DND-41 (cell line): ENCODE data around the gene PRELID3B.

ENCODE experiments used
- ATAC-seq: fragments of 200-7000 bp; cut with Tn5 transposase; 3 replicates; pipeline ENCODE4 v1.9.1; 2021; ENCODE audit warnings: low read depth; ENCODE audit not compliant: insufficient read depth
- DNase-seq: peaks from one replicate; pipeline ENCODE4 v3.0.0-alpha.2; 2020
- H2AFZ ChIP-seq: 2 replicates; pipeline ENCODE4 v1.6.0; 2012; ENCODE audit warnings: low read depth, low read length
- H3K27ac ChIP-seq: 2 replicates; pipeline ENCODE4 v1.5.1; 2012; ENCODE audit warnings: low read length, inconsistent platforms
- H3K27me3 ChIP-seq: fragments of 200-600 bp; sonication (generic); 2 replicates; pipeline ENCODE4 v1.6.0; 2012; ENCODE audit warnings: low read length, mild to moderate bottlenecking, inconsistent platforms; ENCODE audit not compliant: insufficient read depth, poor library complexity
- H3K36me3 ChIP-seq: 2 replicates; pipeline ENCODE4 v1.5.1; 2012; ENCODE audit warnings: low read length, inconsistent platforms; ENCODE audit not compliant: insufficient read depth
- H3K4me1 ChIP-seq: 2 replicates; pipeline ENCODE4 v1.5.1; 2012; ENCODE audit warnings: mild to moderate bottlenecking, low read length; ENCODE audit not compliant: insufficient read depth
- H3K4me2 ChIP-seq: 2 replicates; pipeline ENCODE4 v1.6.0; 2012; ENCODE audit warnings: mild to moderate bottlenecking, moderate library complexity, low read length, inconsistent platforms; ENCODE audit not compliant: insufficient read depth
- H3K4me3 ChIP-seq, 2 experiments: fragments of 200-600 bp in 1 of 2; shearing (Covaris generic) in 1 of 2; 2 replicates each; pipeline ENCODE4 v1.5.1; 2012 to 2016; ENCODE audit warnings: inconsistent platforms in 2 of 2, low read length in 2 of 2, mild to moderate bottlenecking in 2 of 2, low read depth in 1 of 2, moderate library complexity in 1 of 2
- H3K79me2 ChIP-seq: 2 replicates; pipeline ENCODE4 v1.6.0; 2012; ENCODE audit warnings: low read length, inconsistent platforms; ENCODE audit not compliant: insufficient read depth
- H3K9ac ChIP-seq: 2 replicates; pipeline ENCODE4 v1.6.0; 2012; ENCODE audit warnings: low read depth, mild to moderate bottlenecking, inconsistent platforms, low read length, moderate library complexity
- H3K9me3 ChIP-seq: 2 replicates; pipeline ENCODE4 v1.5.1; 2012; ENCODE audit warnings: low read length, moderate library complexity, mild to moderate bottlenecking, inconsistent platforms; ENCODE audit not compliant: insufficient read depth, severe bottlenecking
- H4K20me1 ChIP-seq: 2 replicates; pipeline ENCODE4 v1.6.0; 2012; ENCODE audit warnings: low read length; ENCODE audit not compliant: insufficient read depth
- EZH2 ChIP-seq: IDR thresholded peaks from 3 replicates; pipeline ENCODE4 v1.6.1; 2012; ENCODE audit warnings: borderline replicate concordance, low read depth, mild to moderate bottlenecking, moderate library complexity, low read length, inconsistent platforms; ENCODE audit not compliant: severe bottlenecking
- TF ChIP-seq, protein P1 (sequence below): IDR thresholded peaks from 2 replicates; pipeline ENCODE4 v1.5.1; 2012; ENCODE audit warnings: borderline replicate concordance, low read length, moderate library complexity, mild to moderate bottlenecking; ENCODE audit not compliant: poor library complexity, severe bottlenecking; ENCODE audit errors: extremely low read depth

The PRELID3B gene

DNA sequence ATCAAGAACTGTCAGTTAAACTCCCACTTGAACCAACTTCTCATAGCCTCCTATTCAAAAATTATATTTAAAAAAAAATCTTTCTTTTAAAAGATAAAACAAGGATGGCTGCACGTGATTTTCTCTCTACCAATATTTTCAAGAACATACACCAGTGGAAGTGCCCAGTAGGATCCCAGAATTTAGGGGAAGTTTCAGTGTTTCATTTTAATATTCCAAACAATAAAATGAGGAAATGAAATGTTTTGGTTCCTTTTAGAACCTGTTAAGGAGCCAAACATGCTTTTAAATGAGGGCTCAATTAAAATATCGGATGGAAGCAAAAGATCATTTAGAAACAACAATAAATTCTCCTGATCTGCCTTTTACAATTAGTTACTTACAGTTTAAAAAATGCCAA is 26.4 kb upstream of the PRELID3B start:
- Histone ChIP-seq H3K36me3 (no peaks in the 10 kb centered on the region), H3K4me2 (no peak overlapping the region), H3K9me3 (no peaks in the 10 kb centered on the region), H3K4me3 (no peak overlapping the region), H2AFZ (no peak overlapping the region), H3K79me2 (no peaks in the 10 kb centered on the region), H3K27ac (no peak overlapping the region), H3K4me1 (no peaks in the 10 kb centered on the region), H4K20me1 (no peaks in the 10 kb centered on the region), H3K9ac (no peak overlapping the region), H3K27me3 (peaks cover 51% of the 10 kb centered on the region)
- no peak for ATAC-seq
- no peak for DNase-seq
- TF ChIP-seq, protein P1, sequence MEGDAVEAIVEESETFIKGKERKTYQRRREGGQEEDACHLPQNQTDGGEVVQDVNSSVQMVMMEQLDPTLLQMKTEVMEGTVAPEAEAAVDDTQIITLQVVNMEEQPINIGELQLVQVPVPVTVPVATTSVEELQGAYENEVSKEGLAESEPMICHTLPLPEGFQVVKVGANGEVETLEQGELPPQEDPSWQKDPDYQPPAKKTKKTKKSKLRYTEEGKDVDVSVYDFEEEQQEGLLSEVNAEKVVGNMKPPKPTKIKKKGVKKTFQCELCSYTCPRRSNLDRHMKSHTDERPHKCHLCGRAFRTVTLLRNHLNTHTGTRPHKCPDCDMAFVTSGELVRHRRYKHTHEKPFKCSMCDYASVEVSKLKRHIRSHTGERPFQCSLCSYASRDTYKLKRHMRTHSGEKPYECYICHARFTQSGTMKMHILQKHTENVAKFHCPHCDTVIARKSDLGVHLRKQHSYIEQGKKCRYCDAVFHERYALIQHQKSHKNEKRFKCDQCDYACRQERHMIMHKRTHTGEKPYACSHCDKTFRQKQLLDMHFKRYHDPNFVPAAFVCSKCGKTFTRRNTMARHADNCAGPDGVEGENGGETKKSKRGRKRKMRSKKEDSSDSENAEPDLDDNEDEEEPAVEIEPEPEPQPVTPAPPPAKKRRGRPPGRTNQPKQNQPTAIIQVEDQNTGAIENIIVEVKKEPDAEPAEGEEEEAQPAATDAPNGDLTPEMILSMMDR, result no peak
- no peak for TF ChIP-seq EZH2

DNA sequence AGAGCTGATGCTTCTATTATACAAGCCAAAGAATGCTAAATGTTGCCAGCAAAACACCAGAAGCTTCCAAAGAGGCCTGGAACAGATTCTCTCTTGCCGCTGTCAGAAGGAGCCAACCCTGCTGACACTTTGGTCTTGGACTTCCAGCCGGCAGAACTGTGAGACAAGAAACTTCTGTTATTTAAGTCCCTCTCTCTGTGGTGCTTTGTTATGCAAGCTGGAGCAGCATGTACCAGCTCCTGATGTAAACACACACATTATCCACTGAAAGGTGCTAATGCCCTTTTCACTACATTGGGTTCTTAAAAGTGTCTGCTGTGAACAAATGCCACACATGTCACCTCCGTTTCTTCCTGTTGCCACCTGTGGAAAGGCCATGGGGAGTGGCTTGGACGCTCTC is 25.9 kb upstream of the PRELID3B start:
- Histone ChIP-seq H3K4me2 (no peak overlapping the region), H3K9ac (no peak overlapping the region), H3K79me2 (no peaks in the 10 kb centered on the region), H3K27ac (no peak overlapping the region), H3K36me3 (no peaks in the 10 kb centered on the region), H3K9me3 (no peaks in the 10 kb centered on the region), H3K27me3 (peaks cover 53% of the 10 kb centered on the region), H4K20me1 (no peaks in the 10 kb centered on the region), H3K4me3 (no peak overlapping the region), H2AFZ (no peak overlapping the region), H3K4me1 (no peaks in the 10 kb centered on the region)
- TF ChIP-seq EZH2, result no peak
- TF ChIP-seq, protein P1, result no peak
- no peak for ATAC-seq
- DNase-seq, result no peak

DNA sequence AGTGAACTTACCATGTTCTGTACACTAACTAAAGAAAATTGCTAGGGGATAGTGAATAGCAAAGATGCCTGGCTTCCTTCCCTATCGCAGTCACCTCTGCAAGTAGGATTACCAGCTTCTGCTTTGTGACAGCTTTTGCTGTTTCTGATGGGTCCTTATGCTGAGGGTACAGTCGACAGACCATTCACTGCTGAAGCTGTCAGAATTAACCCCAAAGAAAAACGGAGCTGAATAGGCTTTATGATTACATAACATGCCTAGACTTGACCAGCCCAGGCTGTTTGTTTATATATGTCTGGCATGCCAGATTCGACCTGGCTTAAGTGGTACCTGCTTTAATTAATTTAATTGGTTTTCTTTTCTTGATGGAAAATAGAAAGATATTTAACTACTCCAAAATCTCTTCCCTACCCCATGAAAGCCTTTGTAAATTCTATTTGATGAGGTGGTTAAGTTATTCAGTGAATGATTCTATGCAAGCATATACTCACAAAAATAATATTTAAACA is 21.7 kb upstream of the PRELID3B start:
- Histone ChIP-seq H3K27ac (no peak overlapping the region), H2AFZ (no peak overlapping the region), H3K79me2 (no peaks in the 10 kb centered on the region), H3K9ac (no peak overlapping the region), H3K4me1 (no peaks in the 10 kb centered on the region), H3K27me3 (peaks cover 49% of the 10 kb centered on the region), H3K4me3 (no peak overlapping the region), H3K4me2 (no peak overlapping the region), H3K9me3 (no peaks in the 10 kb centered on the region), H4K20me1 (no peaks in the 10 kb centered on the region), H3K36me3 (no peaks in the 10 kb centered on the region)
- ATAC-seq (no peak), DNase-seq (no peak)
- TF ChIP-seq EZH2, result no peak
- TF ChIP-seq, protein P1, result no peak
